ENCODE data around the gene LCA5.

- no peak for TF ChIP-seq CTCF (IDR thresholded peaks at IDR 0.05)
- TF ChIP-seq POLR2A (IDR thresholded peaks at IDR 0.05), result no peak
These were observed 37.5 kb upstream of the LCA5 start for GRCh38 chr6:79574630-79575225.
